ENCODE data around the gene ADGRG7. TPM values are rescaled to one million over a fixed set of nuclear protein-coding genes. Genes with fewer than 3 reads are reported as not detected.
A peak's percentile ranks its signal among the peaks of the same experiment; 100 is the strongest.

The ADGRG7 gene
- total and polyA plus RNA-seq, 9 of the 15 experiments (the other 6 are each of a cell fraction or from before 2014, with no cell fraction given): 0.03 TPM; not detected in 7

- 41% methylated on average over 2 of the region's 3 CpGs for WGBS (ENCODE audit: insufficient coverage, low coverage, missing lambda C conversion rate)
- Histone ChIP-seq H3K4me3 (no peak overlapping the region), H3K9me1 (ENCODE audit: control insufficient read depth, insufficient read depth, low read length) (no peaks in the 10 kb centered on the region), H3K4me2 (ENCODE audit: insufficient read depth, low read length) (no peak overlapping the region), H3K27ac (ENCODE audit: extremely low read depth, low read depth, low read length) (no peak overlapping the region), H3K27me3 (ENCODE audit: control insufficient read depth in 2 of 2, insufficient read depth in 2 of 2, low read length in 2 of 2) (no peaks in the 10 kb centered on the region), H2AFZ (ENCODE audit: low read depth, low read length) (no peak overlapping the region), H3K4me1 (replicated peaks in 1 of 2; ENCODE audit: control insufficient read depth in 2 of 2, insufficient read depth in 2 of 2, low read length in 2 of 2) (peaks cover 0 to 10% of the 10 kb centered on the region in 2 experiments; a peak in 2 of 5 replicates), H3K9ac (ENCODE audit: insufficient read depth in 1 of 2, low read depth in 2 of 2, low read length in 2 of 2) (no peak overlapping the region), H4K20me1 (replicated peaks; ENCODE audit: control insufficient read depth, insufficient read depth, low read length) (no peaks in the 10 kb centered on the region), H3K79me2 (ENCODE audit: control insufficient read depth, insufficient read depth, low read length) (no peaks in the 10 kb centered on the region), H3K36me3 (ENCODE audit: control insufficient read depth, insufficient read depth, low read length) (no peaks in the 10 kb centered on the region), H3K9me3 (replicated peaks; ENCODE audit: control insufficient read depth, insufficient read depth, low read depth, low read length) (peaks cover 2% of the 10 kb centered on the region; the same call in 1 of the 2 replicates)
- no TSS peak for BruUV-seq (replicated peaks)
- TF ChIP-seq RFX1 (IDR thresholded peaks at IDR 0.05) (no peak), ZNF436 (CRISPR knock-in tag; IDR thresholded peaks at IDR 0.05) (no peak), TFAM (CRISPR knock-in tag; conservative IDR thresholded peaks at IDR 0.05) (no peak), RAD51 (IDR thresholded peaks at IDR 0.05; ENCODE audit: borderline replicate concordance, low read depth) (no peak), GABPB2 (CRISPR knock-in tag; conservative IDR thresholded peaks at IDR 0.05) (no peak)
- no peak for DNase-seq (ENCODE audit: extremely low read depth in 1 of 4, low spot score in 3 of 4)
- ChIA-PET CTCF (ENCODE audit: low intra/inter-chr PET ratio) (interaction anchor here (0.6 kb wide), 1 partner anchor 282 kb away, joined by 5 read pairs; no protein-coding TSS in a partner anchor), POLR2A (interaction anchor here (1.4 kb wide), 1 partner anchor 16 kb away, joined by 5 read pairs; no protein-coding TSS in a partner anchor)
- intact Hi-C loops (cut with micrococcal nuclease) (no loop called here), in situ Hi-C loops (cut with MboI) (no loop called here)
- no peak for ATAC-seq
- FAIRE-seq: no peak
Observed at GRCh38 chr3:100698736-100699135, 89.3 kb downstream of the ADGRG7 start.

- Histone ChIP-seq H4K20me1 (replicated peaks; ENCODE audit: control insufficient read depth, insufficient read depth, low read length) (no peaks in the 10 kb centered on the region), H3K36me3 (ENCODE audit: control insufficient read depth, insufficient read depth, low read length) (no peaks in the 10 kb centered on the region), H3K9me3 (replicated peaks; ENCODE audit: control insufficient read depth, insufficient read depth, low read depth, low read length) (peaks cover 2% of the 10 kb centered on the region; the same call in 1 of the 2 replicates), H3K27ac (ENCODE audit: extremely low read depth, low read depth, low read length) (no peak overlapping the region), H3K9ac (ENCODE audit: insufficient read depth in 1 of 2, low read depth in 2 of 2, low read length in 2 of 2) (no peak overlapping the region), H3K4me1 (replicated peaks in 1 of 2; ENCODE audit: control insufficient read depth in 2 of 2, insufficient read depth in 2 of 2, low read length in 2 of 2) (peaks cover 0 to 10% of the 10 kb centered on the region in 2 experiments; a peak in 2 of 5 replicates), H2AFZ (ENCODE audit: low read depth, low read length) (peak overlapping the region; percentile 5; the same call in 1 of the 2 replicates), H3K27me3 (ENCODE audit: control insufficient read depth in 2 of 2, insufficient read depth in 2 of 2, low read length in 2 of 2) (no peaks in the 10 kb centered on the region), H3K4me3 (no peak overlapping the region), H3K9me1 (ENCODE audit: control insufficient read depth, insufficient read depth, low read length) (no peaks in the 10 kb centered on the region), H3K79me2 (ENCODE audit: control insufficient read depth, insufficient read depth, low read length) (no peaks in the 10 kb centered on the region), H3K4me2 (ENCODE audit: insufficient read depth, low read length) (no peak overlapping the region)
- intact Hi-C loops (cut with micrococcal nuclease) (loop anchor here (10.0 kb wide), 1 partner anchor 296 kb away; the partner anchor contains the start of genes LNP1 and TOMM70), in situ Hi-C loops (cut with MboI) (no loop called here)
- no TSS peak for BruUV-seq (replicated peaks)
- TF ChIP-seq, protein P1, sequence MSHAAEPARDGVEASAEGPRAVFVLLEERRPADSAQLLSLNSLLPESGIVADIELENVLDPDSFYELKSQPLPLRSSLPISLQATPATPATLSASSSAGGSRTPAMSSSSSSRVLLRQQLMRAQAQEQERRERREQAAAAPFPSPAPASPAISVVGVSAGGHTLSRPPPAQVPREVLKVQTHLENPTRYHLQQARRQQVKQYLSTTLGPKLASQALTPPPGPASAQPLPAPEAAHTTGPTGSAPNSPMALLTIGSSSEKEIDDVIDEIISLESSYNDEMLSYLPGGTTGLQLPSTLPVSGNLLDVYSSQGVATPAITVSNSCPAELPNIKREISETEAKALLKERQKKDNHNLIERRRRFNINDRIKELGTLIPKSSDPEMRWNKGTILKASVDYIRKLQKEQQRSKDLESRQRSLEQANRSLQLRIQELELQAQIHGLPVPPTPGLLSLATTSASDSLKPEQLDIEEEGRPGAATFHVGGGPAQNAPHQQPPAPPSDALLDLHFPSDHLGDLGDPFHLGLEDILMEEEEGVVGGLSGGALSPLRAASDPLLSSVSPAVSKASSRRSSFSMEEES (CRISPR knock-in tag; IDR thresholded peaks at IDR 0.05): peak; percentile 74
- TF ChIP-seq HNRNPL (IDR thresholded peaks at IDR 0.05; ENCODE audit: low read depth, low read length) (no peak), MEIS2 (IDR thresholded peaks at IDR 0.05; ENCODE audit: partially characterized antibody) (peak; percentile 4), RAD51 (IDR thresholded peaks at IDR 0.05; ENCODE audit: borderline replicate concordance, low read depth) (peak; percentile 77)
- WGBS (ENCODE audit: insufficient coverage, low coverage, missing lambda C conversion rate): 50% methylated on average over 5 of the region's 5 CpGs
- FAIRE-seq (no peak), ATAC-seq (no peak), DNase-seq (ENCODE audit: extremely low read depth in 1 of 4, low spot score in 3 of 4) (no peak)
- ChIA-PET CTCF (ENCODE audit: low intra/inter-chr PET ratio) (no interaction called here), POLR2A (no interaction called here)
Observed at GRCh38 chr3:100700708-100701107, 91.3 kb downstream of the ADGRG7 start.
